AG20443 (cell line): ENCODE measurements around the gene MGST2.
"Not testable (repeated sequence)": the region's sequence is repeated elsewhere in the genome, so short reads cannot be mapped to it uniquely, and the experiment has no call there.

Source experiments
- DNase-seq: peaks from one replicate; pipeline ENCODE4 v3.0.0; 2012; ENCODE audit warnings: low spot score, mixed read lengths

MGST2 gene

DNA sequence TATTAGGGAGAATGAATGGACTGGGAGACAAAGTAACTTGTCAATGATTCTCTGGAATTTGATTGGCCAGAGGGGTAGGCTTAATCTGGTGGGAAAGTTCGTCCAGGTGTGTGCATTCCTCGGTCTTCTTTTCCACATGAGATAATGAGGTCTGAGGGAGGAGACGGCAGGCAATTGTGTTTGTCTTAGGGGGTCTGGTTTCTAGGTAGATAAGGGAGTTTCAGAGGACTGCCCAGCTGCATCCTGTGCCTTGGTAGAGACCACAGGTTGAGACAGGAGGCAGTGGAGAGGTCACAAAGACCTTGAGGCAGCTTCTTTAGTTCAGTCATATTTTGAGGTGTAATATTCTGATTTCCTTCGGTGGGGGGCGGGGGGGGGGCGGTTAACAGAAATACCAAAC is 4.3 kb downstream of the MGST2 start:
- no peak for DNase-seq

DNA sequence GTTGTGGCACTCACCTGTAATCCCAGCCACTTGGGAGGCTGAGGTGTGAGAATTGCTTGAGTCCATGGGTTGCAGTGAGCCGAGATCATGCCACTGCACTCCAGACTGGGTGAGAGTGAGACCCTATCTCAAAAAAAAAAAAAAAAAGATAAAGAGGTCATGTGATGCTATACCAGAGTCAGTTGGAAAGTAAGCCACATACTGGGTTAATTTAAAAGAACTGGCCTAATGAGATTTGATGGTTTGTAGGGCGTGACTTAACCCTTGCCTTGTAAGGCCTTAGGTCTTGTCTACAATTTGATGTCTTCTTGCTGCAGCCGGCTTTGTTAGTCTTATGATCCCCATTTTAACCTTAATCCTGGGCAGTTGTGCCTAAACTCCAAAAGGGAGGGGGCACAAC is 5.2 kb downstream of the MGST2 start:
- no peak for DNase-seq

DNA sequence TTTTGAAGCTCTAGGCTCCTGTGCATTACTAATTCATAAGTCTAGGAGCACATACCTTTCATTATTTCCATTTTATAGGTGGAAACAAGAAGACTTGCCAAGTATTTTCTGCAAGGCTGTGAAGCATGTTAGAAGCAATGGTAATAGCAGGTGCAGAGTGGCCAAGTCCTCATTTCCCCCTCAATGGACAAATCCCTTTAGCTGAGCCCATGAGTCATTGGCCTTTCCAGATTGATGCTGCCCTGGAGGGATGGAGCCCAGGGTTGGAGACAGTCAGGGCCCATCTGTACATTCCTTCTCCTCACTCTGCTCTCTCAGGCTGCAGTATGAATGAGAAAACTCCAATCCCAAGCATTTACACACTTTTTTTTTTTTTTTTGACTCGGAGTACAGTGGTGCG is 6.6 kb downstream of the MGST2 start:
- no peak for DNase-seq

DNA sequence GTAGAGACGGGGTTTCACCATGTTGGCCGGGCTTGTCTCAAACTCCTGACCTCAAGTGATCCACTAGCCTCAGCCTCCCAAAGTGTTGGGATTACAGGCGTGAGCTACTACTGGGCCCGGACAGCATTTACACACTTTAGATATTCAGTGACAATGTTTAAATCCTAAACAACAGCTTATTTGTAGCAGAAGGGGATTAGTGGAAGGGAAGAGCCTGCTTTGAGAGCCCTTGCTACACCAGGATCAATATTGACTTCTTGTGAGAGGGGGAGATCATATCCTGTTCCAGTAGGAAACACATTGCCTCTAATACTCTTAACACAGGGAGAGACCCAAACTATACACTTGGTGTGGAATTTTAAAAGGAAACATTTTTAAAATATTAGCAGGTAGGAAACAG is 7.1 kb downstream of the MGST2 start:
- no peak for DNase-seq

DNA sequence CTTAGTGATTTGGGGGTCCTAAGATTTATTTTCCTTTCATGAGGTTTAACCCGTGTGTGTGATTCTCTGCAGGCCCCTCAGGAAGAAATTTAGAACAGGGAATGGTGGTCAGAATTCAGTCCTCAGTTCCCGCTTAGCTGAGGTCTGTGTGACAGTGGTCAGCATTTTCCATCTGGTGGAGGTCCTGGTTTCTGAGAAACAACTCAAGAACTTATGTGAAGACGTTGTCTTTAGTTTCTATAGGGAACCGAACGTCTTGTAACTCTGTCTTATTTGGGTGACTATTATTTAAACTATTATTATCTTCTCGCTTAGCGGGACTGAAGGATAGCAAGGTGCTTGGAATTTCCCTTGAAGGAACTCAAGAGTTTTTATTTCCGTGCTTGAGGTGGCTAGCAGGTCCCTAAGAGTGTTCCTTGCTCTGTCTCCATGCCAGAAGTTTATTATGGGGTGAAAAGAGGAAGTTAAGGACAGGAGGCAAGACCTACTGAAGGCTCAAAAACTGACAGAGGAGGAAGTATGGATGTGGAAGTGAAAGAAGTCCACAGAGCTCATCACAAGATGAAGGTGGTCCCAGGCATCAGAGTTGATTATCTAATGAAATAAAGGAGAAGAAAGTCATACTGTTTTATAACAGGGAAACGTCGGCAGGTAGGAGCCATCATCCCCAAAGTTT is 9.4 kb downstream of the MGST2 start:
- DNase-seq = no peak

DNA sequence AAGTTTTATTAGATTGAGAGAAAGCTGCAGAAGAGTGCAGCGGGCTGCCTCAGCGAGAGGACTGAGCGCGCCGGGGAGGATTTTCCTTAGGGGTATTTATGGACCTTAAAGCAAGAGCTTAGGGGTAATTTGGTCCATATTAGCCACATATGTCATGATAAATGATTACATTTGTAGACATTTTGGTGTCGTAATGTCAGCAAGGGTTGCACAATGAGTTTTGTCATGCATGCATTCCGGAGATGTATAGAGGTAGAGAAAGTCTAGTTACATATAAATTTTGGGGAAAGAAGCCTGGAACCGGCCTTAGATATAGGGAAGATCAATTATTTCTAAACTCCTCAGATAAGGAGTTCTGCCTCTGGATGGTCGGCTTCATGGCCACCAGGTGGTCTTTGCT is 10.0 kb downstream of the MGST2 start:
- no peak for DNase-seq

DNA sequence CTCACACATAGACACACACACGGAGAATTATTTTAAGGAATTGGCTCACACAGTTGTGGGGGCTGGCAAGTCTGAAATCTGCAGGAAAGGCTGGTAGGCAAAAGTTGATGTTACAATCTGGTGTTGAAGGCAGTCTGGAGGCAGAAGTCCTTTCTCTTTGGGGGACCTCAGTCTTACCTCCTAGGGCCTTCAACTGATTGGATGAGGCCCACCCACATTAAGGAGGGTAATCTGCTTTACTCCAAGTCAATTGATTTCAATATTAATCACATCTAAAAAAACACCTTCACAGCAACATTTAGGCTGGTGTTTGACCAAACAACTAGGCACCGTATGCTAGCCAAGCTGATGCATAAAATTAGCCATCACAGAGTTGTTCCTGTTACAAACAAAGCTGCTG is 10.7 kb downstream of the MGST2 start:
- no peak for DNase-seq

DNA sequence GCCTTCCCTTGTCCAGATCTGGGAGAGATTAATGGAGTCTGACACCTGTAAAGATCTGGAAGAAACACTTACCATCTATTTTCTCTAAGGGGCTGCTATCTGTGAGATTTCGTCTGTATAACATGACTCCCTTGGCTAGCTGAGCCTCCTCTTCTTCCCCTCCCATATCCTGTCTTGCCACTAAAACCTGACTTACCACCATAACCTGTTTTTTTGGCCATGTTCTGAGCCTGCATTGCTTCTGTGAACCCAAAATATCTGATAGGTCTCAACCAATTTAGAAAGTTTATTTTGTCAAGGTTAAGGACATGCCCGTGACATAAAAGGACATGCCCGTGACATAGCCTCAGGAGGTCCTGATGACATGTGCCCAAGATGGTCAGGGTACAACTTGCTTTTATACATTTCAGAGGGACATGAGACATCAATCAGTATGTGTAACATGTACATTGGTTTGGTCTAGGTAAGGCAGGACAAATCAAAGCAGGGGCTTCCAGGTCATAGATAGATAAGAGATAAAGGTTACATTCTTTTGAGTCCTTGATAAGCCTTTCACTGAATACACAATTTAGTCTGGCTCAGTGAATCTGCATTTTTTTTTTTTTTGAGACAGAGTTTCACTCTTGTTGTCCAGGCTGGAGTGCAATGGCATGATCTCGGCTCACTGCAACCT is 11.4 kb downstream of the MGST2 start:
- no peak for DNase-seq

DNA sequence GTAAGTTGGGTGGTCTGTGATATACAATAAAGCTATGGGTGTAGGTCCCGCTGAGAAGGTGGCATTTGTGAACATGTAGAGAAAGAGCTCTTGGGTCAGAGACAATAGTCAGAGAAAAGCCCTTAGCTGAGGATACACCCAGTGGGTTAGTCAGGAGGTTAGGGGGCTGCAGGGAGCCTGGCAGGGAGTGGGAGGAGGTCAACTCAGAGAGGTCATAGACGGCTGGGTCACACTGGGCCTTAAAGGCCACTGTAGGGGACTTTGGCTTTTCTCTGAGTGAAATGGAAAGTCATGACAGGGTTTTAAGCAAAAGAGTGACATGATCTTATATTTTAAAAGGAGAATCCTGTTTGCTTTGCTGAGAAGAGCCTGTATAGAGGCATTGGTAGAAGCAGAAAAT is 16.7 kb downstream of the MGST2 start:
- DNase-seq = no peak

DNA sequence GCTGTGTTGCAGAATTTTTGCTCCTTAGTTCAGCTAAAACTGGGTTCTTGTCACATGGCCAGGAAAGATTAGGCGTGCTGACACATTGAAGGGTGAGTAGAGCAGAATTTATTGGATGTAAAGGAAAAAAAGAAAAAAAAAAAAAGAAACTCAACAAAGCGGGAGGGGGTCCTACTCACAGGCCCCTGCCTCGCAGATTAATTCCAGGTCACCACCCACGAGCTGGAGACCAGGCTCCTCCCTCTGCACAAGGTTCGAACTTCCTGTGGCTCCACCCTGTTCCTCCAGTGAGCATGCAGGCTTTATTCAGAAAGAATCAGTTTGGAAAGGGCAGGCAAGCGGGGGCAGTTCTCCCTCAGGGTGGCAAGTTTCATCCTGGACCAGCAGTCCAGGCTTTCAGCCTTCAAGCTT is 17.1 kb downstream of the MGST2 start:
- no peak for DNase-seq

DNA sequence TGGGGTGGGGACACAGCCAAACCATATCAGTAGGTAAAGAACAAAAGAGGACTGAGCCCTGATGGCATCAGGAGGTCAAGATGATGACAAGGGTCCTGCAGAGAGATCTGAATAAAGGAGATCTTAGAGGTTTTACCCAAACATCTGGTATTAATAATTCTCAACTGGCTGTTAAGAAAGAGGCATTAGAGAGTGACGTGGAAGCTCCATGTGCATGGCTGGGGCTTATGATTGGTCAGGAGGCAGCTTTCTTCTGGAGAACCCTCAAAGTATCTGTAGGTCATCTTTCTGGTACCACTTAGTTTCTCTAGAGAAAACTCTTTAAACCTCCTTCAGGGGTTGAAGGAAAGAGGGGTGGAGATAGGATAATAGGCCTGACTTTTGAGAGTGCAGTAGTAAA is 18.7 kb downstream of the MGST2 start:
- DNase-seq = peak; percentile 38

DNA sequence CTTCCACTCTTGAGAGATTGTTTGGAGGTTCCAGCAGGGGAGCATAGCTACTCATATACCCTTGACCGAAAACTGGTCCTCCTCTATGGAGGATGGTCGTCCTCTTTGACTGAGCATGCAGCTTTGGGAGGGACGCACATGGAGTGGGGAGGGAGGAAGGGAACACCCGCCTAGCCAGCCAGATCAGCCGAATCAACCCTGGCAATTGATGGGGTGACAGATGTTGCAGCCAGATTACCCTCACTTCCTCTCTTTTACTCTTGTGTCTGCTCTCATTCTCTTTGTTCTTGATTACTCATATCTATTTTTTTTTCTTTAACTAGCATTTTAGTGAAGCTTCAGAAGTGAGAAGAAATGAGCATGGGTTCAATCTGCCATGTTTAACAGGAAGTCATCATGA is 19.6 kb downstream of the MGST2 start:
- DNase-seq = no peak

DNA sequence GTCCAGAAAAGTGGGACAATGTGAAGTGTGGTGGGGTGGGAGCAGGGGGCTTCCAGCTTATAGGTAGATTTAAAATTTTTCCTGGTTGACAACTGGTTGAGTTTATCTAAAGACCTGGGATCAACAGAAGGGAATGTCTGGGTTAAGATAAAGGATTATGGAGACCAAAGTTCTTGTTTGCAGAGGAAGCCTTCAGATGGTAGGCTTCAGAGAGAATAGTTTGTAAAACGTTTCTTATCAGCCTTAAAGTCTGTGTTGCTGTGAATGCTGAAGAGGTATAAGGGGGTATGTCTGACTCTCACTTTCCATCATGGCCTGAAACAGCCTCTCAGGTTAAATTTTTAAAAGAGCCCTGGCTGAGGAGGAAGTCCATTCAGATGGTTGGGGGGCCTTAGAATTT is 20.5 kb downstream of the MGST2 start:
- DNase-seq = no peak

DNA sequence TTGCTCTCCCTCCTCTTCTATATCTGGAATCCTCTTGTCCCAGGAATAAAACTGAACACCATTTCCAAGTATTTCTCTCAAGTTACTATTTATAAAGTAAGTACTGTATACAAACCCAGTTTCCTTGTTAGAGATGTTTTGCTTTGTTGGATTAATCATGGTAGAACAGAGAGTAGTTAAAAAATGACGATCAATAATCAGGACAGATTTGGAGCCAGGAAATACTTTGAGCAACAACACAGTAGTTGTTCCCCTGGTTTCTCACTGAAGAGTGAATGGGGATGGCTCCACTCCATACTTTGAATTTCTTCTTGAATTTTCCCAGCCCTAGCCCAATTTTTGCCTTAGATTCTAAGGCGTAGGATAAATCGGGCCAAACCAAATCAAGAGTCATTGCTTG is 21.4 kb downstream of the MGST2 start:
- DNase-seq = no peak

DNA sequence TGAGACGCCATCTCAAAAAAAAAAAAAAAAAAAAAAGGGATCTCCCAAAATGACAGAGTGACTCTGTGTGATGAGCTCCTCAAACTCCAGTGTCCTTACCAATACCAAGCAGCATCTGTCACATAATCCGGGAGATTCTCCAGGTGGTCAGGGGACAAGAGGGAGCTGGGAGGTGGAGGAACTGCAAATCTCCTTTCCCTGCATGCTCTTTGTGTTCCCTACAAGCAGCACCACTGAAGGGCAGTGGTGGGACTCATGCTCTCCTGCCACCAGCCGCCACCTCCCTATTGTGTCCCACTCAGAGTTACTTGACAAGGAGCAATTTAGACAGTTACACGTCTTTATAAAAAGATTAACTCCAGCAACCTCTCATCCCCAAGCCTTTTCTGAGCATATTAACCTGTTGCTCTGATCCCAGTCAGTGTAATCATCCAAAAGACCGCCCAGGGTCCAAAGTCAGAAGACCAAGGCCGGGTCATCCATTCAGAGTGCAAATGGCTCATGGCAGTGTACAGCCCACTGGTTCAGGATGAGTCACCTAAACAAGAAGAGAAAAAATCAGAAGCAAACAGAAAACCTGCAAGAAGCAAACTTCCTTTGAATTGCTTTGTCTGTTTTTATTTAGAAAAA is 23.6 kb downstream of the MGST2 start:
- no peak for DNase-seq

DNA sequence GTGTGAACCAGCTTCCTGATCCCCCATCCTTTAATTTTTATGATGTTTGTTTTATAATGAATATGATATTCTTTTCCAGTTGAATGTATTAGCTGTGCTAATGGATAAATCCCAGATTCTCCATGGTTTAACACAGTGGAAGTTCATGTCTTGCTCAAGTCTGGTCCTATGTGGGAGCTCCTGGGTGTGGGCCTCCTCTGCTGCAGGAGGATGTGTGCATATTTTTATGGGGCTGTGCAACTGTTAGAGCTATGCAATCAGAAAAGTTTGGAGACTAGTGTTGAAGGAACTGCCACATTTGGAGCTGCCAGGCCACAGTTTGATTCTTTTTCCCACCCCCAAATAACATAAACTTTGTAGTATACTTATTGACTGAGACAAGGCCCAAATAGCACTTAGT is 24.8 kb downstream of the MGST2 start:
- no peak for DNase-seq

DNA sequence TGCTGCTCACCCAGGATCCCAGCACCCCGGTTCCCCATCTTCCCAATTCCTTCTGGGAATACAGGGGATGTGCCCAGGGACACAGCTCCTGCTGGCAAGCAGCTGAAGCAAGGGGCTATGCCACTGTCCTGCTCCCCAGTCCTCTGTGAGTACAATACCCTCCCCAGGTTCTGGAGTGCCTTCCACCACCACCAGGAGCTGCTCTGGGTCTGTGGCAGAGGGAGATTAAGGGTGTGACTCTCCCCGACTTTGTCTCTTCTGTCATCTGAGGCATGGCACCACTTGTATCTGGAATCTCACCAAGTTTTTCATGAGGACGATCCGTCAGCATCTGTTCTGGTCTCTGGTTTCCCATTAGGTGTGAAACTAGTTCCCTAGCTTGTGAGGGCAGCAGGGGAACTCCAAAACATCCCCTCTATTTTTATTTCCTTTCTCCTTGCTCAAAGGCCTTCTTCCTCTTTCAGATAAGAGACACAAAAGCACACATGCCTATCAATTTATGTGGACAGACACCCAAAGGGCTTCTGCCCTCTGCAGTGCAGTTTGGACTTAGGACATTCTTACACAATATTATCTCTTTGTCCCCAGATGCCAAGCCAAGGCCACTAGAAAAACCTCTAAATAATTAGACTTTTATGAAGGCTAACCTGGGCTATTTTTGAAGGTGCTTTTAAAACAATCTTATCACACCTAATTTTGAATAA is 26.8 kb downstream of the MGST2 start:
- no peak for DNase-seq

DNA sequence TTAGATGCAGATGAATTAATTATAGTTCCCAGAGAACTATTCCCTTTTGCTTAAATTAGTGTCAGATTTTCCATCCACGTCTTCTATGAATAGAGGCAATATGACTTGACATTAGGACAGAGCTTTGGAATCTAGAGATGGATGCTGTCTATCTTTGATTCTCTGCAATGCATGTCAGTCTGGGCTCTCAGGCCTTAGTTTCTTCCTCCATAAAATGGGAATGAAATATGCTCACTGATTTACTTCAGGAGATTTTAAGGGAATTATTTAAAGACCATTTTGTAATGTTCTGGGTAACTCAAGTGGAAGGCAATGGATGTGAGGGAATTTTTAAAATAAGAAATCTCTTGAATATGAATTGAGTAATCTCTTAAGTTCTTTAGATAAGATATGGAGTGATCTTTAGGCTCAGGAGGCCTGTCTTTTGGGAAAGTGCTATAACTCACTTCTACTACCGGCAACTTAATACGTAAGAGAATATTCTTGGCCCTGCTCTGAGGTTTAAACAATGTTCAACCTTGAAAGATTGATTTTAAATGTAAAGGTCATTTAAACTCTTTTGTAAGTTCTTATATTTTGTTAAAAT is 29.0 kb downstream of the MGST2 start:
- DNase-seq = no peak

DNA sequence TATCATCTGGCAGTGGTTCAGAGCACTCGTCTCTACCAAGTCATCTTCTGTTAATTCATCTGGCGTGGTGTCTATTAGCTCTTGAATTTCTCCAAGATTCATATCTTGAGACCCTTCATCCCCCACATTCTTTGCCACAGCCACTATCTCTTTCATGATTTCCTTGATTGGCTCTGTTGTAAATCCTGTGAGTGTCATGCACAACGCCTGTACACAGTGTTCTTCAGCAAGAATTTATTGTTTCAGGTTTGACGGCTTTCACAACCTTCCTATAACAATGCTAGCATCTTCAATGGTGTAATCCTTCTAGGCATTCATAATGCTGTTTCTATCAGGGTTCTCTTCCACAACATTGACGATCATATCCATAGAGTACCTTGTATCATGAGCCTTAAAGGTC is 30.9 kb downstream of the MGST2 start:
- no peak for DNase-seq

DNA sequence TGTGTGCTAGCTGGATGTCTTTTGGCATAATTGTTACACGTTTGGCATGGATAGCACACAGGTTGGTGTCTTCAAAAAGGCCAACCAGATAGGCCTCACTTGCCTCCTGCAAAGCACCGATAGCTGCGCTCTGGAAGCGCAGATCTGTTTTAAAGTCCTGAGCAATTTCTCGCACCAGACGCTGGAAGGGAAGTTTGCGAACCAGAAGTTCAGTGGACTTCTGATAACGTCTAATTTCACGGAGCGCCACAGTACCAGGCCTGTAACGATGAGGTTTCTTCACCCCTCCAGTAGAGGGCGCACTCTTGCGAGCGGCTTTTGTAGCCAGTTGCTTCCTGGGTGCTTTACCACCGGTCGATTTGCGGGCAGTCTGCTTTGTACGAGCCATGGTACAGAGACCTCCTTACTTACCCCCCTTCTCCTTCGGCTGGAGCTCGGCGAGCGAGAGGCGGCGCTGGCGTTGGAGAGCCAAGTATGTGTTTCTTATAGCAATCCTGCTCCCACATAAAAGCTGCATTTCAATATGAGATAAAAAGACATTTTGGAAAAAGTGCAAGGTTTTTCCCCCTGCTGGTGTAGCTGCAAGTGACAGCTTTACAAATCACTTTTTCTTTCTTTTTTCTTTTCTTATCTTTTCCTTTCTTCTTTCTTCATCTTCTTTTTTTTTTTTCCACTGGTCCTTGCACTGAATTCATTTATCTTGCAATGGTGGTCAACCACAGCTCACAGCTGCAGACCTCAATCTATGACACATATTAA is 32.7 kb downstream of the MGST2 start:
- not testable (repeated sequence) for DNase-seq

DNA sequence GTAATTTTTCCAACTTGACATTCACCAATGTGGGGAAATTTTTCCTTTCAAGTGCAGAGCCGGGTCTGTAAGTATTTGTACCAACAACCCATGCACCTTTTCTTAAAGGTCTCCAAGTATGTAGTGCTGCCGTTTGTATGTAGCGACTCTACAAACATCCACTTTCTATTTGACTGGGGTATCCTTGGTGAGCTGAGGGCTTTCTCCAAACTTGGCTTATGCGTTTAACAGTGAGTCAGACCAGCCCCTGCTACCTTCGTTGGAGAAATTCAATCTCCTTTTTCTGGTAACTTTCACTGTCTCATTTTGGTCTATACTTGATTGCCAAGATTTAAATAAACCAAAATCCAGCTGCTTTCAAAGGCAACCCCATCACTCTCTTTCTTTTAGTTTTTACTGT is 34.9 kb downstream of the MGST2 start:
- DNase-seq = no peak

DNA sequence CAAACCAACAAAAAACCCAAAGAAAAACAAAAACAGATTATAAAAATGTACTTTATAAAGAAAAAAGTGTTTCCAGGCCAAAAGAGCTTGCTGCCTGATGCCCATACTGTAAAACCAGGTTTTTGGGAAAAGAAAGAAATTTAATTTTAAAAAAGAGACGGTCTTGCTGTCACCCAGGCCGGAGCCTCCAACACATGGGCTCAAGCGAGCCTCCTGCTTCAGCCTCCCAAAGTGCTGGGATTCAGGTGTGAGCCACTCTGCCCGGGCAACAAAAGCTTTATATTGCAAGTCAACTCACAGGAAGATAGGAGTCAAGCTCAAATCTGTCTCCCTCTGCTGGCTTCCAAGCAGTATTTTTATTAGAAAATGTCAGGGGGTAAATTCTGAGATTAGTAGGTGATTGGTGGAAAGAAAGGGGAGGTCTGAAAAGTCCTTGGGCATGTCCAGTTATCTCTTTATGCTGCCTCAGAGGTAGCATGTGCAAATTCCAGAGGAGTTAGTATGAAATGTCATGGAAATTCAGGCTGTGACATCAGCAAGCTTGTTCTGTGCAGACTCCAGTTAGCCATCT is 39.4 kb downstream of the MGST2 start:
- no peak for DNase-seq
